ENCODE measurements around the gene SKIC2. TPM values are rescaled to one million over a fixed set of nuclear protein-coding genes. Genes with fewer than 3 reads are reported as not detected.

Gene SKIC2
- total RNA-seq, result 60.3 and 63.7 TPM in 2 replicates

GRCh38 chr6:31958741-31959739 lies at the start of gene SKIC2, which contains the start of gene NELFE:
SKIC2 (plus strand) TSS chr6:31959175; CDS start chr6:31959193, 18 bp downstream.
NELFE (minus strand) TSS chr6:31958971; CDS start chr6:31958446, 525 bp downstream.

GRCh38 chr6:31927242-31927862 lies 31.6 kb upstream of the SKIC2 start, which contains the start of gene C2:
C2 (plus strand) TSS chr6:31927717; CDS start chr6:31927753, 36 bp downstream.

GRCh38 chr6:31945507-31946369 lies 13.2 kb upstream of the SKIC2 start, which contains the start of gene CFB:
CFB (plus strand) TSS chr6:31946095; CDS start chr6:31946222, 127 bp downstream.

GRCh38 chr6:31971993-31972708 lies 13.2 kb downstream of the SKIC2 start, which contains the start of gene DXO:
DXO (minus strand) TSS chr6:31972138; CDS start chr6:31971675, 463 bp downstream.

GRCh38 chr6:31981744-31982143 lies 22.8 kb downstream of the SKIC2 start, which contains the start of gene C4A:
C4A (plus strand) TSS chr6:31982057; CDS start chr6:31982108, 51 bp downstream.

GRCh38 chr6:32014547-32014946 lies 55.6 kb downstream of the SKIC2 start, which contains the start of gene C4B:
C4B (plus strand) TSS chr6:32014795; CDS start chr6:32014846, 51 bp downstream.

Other genes starting within 250 kb of the SKIC2 start
- gene LY6G6D, start 243.8 kb upstream of the SKIC2 start, total RNA-seq, result not detected in 2 replicates
- not detected in 2 replicates for gene LY6G6C, start 237.4 kb upstream of the SKIC2 start, total RNA-seq
- not detected in 2 replicates for gene MPIG6B, start 235.8 kb upstream of the SKIC2 start, total RNA-seq
- 54.9 and 59.1 TPM in 2 replicates for gene DDAH2, start 229.9 kb upstream of the SKIC2 start, total RNA-seq
- gene CLIC1, start 222.6 kb upstream of the SKIC2 start, total RNA-seq, result 514 and 620 TPM in 2 replicates
- 3.6 and 10.9 TPM in 2 replicates for gene MSH5, start 219.2 kb upstream of the SKIC2 start, total RNA-seq
- 1.2 TPM in 2 replicates for gene SAPCD1, start 196.5 kb upstream of the SKIC2 start, total RNA-seq
- 0.09 TPM in 1 of 2 replicates, not detected in the other for gene VWA7, start 181.8 kb upstream of the SKIC2 start, total RNA-seq
- gene VARS1, start 163.4 kb upstream of the SKIC2 start, total RNA-seq, result 67.4 and 123 TPM in 2 replicates
- 17.2 and 18.4 TPM in 2 replicates for gene LSM2, start 152.2 kb upstream of the SKIC2 start, total RNA-seq
- 1.2 and 2.1 TPM in 2 replicates for gene HSPA1L, start 143.9 kb upstream of the SKIC2 start, total RNA-seq
- gene HSPA1A, start 143.6 kb upstream of the SKIC2 start, total RNA-seq, result 73.6 and 99.1 TPM in 2 replicates
- 84.9 and 117 TPM in 2 replicates for gene HSPA1B, start 131.4 kb upstream of the SKIC2 start, total RNA-seq
- gene NEU1, start 96.4 kb upstream of the SKIC2 start, total RNA-seq, result 72.0 and 133 TPM in 2 replicates
- gene SLC44A4, start 80.2 kb upstream of the SKIC2 start, total RNA-seq, result 0.05 and 0.30 TPM in 2 replicates
- 51.1 and 57.6 TPM in 2 replicates for gene EHMT2, start 61.5 kb upstream of the SKIC2 start, total RNA-seq
- 3.6 and 4.7 TPM in 2 replicates for gene ZBTB12, start 57.1 kb upstream of the SKIC2 start, total RNA-seq
- 0.42 and 0.89 TPM in 2 replicates for gene C2, start 31.5 kb upstream of the SKIC2 start, total RNA-seq
- 4.1 and 28.8 TPM in 2 replicates for gene CFB, start 13.1 kb upstream of the SKIC2 start, total RNA-seq
- gene NELFE, start 204 bp upstream of the SKIC2 start, total RNA-seq, result 89.1 and 109 TPM in 2 replicates
- gene DXO, start 13.0 kb downstream of the SKIC2 start, total RNA-seq, result 11.0 and 11.3 TPM in 2 replicates
- 4.2 and 4.3 TPM in 2 replicates for gene C4A, start 22.9 kb downstream of the SKIC2 start, total RNA-seq
- 2.1 and 3.9 TPM in 2 replicates for gene C4B, start 55.6 kb downstream of the SKIC2 start, total RNA-seq
- gene CYP21A2, start 79.2 kb downstream of the SKIC2 start, total RNA-seq, result 0.14 TPM in 1 of 2 replicates, not detected in the other
- gene TNXB, start 150.2 kb downstream of the SKIC2 start, total RNA-seq, result 0.89 and 1.7 TPM in 2 replicates
- 18.7 and 28.5 TPM in 2 replicates for gene ATF6B, start 169.1 kb downstream of the SKIC2 start, total RNA-seq
- gene FKBPL, start 171.1 kb downstream of the SKIC2 start, total RNA-seq, result 3.0 and 3.6 TPM in 2 replicates
- 0.09 TPM in 1 of 2 replicates, not detected in the other for gene PRRT1, start 192.8 kb downstream of the SKIC2 start, total RNA-seq
- 16.3 and 16.6 TPM in 2 replicates for gene PPT2, start 195.0 kb downstream of the SKIC2 start, total RNA-seq
- gene EGFL8, start 205.4 kb downstream of the SKIC2 start, total RNA-seq, result 1.2 and 1.4 TPM in 2 replicates
- gene AGPAT1, start 216.9 kb downstream of the SKIC2 start, total RNA-seq, result 19.3 and 28.4 TPM in 2 replicates
- 14.9 and 24.6 TPM in 2 replicates for gene RNF5, start 219.2 kb downstream of the SKIC2 start, total RNA-seq
- gene AGER, start 225.1 kb downstream of the SKIC2 start, total RNA-seq, result 0.23 TPM in 1 of 2 replicates, not detected in the other
- 36.2 and 58.1 TPM in 2 replicates for gene PBX2, start 231.0 kb downstream of the SKIC2 start, total RNA-seq
- 0.59 and 1.2 TPM in 2 replicates for gene GPSM3, start 233.5 kb downstream of the SKIC2 start, total RNA-seq

All from smooth muscle cell of the umbilical artery (primary cell).